MCF 10A (cell line): ENCODE results near the gene OTOL1. TPM values are rescaled to one million over a fixed set of nuclear protein-coding genes. Genes with fewer than 3 reads are reported as not detected.
A peak's percentile ranks its signal among the peaks of the same experiment; 100 is the strongest.
"Not testable (repeated sequence)": the region's sequence is repeated elsewhere in the genome, so short reads cannot be mapped to it uniquely, and the experiment has no call there.

ENCODE experiments used
- BruUV-seq: library from RNA; stranded (reverse); fragments of 400-500 nt; replicated peaks from 2 replicates; lab custom pipeline; 2021; lab: Mats Ljungman, UMichigan
- CTCF ChIA-PET: fragments of 300-600 bp; sonication (Branson Sonifier 250); formaldehyde crosslinking; extraction: SDS; loops from one replicate; lab custom pipeline; 2021; ENCODE audit warnings: antibody characterized with exemption, inconsistent platforms; lab: Yijun Ruan, JAX
- POLR2A ChIA-PET: fragments of 300-600, 350-650 bp; sonication (Branson Sonifier 250); formaldehyde crosslinking; extraction: SDS; loops from one replicate; lab custom pipeline; 2020; ENCODE audit warnings: antibody characterized with exemption, inconsistent platforms; lab: Yijun Ruan, JAX
- DNase-seq: peaks from one replicate; pipeline ENCODE4 v3.0.0-alpha.2; 2018; ENCODE audit not compliant: unreplicated experiment
- H3K27ac Mint-ChIP-seq: one replicate; pipeline ENCODE4 v1.8.0; 2022; ENCODE audit warnings: mild to moderate bottlenecking, low read depth, mixed read lengths; ENCODE audit not compliant: unreplicated experiment
- H3K27me3 Mint-ChIP-seq: one replicate; pipeline ENCODE4 v1.8.0; 2022; ENCODE audit warnings: mixed read lengths; ENCODE audit not compliant: insufficient read depth, unreplicated experiment
- H3K36me3 Mint-ChIP-seq: one replicate; pipeline ENCODE4 v1.8.0; 2022; ENCODE audit warnings: mild to moderate bottlenecking, moderate library complexity, mixed read lengths; ENCODE audit not compliant: insufficient read depth, unreplicated experiment
- H3K4me1 Mint-ChIP-seq: one replicate; pipeline ENCODE4 v1.8.0; 2022; ENCODE audit warnings: mixed read lengths; ENCODE audit not compliant: insufficient read depth, unreplicated experiment
- H3K4me3 Mint-ChIP-seq: one replicate; pipeline ENCODE4 v1.8.0; 2022; ENCODE audit warnings: mild to moderate bottlenecking, moderate library complexity, mixed read lengths; ENCODE audit not compliant: unreplicated experiment
- H3K9me3 Mint-ChIP-seq: one replicate; pipeline ENCODE4 v1.8.0; 2022; ENCODE audit warnings: mixed read lengths; ENCODE audit not compliant: unreplicated experiment
- CTCF ChIP-seq: fragments of 200-600 bp; IDR thresholded peaks from one replicate; pipeline ENCODE4 v1.8.0; 2022; ENCODE audit warnings: antibody characterized with exemption, mild to moderate bottlenecking; ENCODE audit not compliant: unreplicated experiment
- intact Hi-C: fragments of 100-400 bp; cut with micrococcal nuclease; formaldehyde crosslinking; loops from 2 replicates; pipeline ENCODE4 v1.14.1; 2022
- total RNA-seq: library from RNA; stranded (reverse); gene quantifications from 2 replicates; pipeline ENCODE4 v1.2.3, GENCODE V29; 2022

Gene OTOL1
- total RNA-seq, 1 experiment from 2014 or later, result not detected

DNA sequence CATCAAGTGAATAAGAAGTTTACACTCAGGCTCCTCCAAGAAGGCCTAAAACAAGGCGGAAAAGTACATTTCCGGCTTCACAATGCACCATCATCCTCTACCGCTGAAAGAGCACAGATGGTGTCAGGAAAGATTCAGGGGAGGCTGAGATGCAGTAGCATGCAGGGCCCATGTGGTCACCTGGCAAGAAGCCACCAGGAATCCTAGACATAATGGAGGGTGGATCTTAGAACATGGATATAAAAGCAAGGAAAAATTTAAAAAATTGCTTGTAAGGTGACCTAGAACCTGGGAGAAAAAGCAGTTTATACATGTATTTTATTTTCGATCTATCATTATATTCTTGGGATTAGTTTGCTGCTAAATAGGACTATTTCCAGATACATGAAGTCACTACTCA lies 21.9 kb upstream of the OTOL1 start:
- POLR2A ChIA-PET, result no interaction called here
- intact Hi-C loops, result no loop called here
- CTCF ChIA-PET, result no interaction called here
- H3K4me3 Mint-ChIP-seq, result no peak overlapping the region
- BruUV-seq, result no TSS peak
- no peak overlapping the region for H3K27ac Mint-ChIP-seq
- no peaks in the 10 kb centered on the region for H3K27me3 Mint-ChIP-seq
- DNase-seq, result no peak
- no peaks in the 10 kb centered on the region for H3K4me1 Mint-ChIP-seq
- TF ChIP-seq CTCF, result no peak
- no peaks in the 10 kb centered on the region for H3K9me3 Mint-ChIP-seq
- H3K36me3 Mint-ChIP-seq, result no peaks in the 10 kb centered on the region

- ChIA-PET POLR2A (interaction anchor here (1.0 kb wide), 1 partner anchor 22 kb away, joined by 3 read pairs; no protein-coding TSS in a partner anchor), CTCF (no interaction called here)
- H3K27ac Mint-ChIP-seq, result no peak overlapping the region
- TF ChIP-seq CTCF, result no peak
- intact Hi-C loops, result no loop called here
- no TSS peak for BruUV-seq
- H3K27me3 Mint-ChIP-seq, result no peaks in the 10 kb centered on the region
- H3K9me3 Mint-ChIP-seq, result no peaks in the 10 kb centered on the region
- H3K36me3 Mint-ChIP-seq, result no peaks in the 10 kb centered on the region
- no peak for DNase-seq
- H3K4me1 Mint-ChIP-seq, result no peaks in the 10 kb centered on the region
- H3K4me3 Mint-ChIP-seq, result no peak overlapping the region
These were observed 21.4 kb upstream of the OTOL1 start for GRCh38 chr3:161475206-161475605.

DNA sequence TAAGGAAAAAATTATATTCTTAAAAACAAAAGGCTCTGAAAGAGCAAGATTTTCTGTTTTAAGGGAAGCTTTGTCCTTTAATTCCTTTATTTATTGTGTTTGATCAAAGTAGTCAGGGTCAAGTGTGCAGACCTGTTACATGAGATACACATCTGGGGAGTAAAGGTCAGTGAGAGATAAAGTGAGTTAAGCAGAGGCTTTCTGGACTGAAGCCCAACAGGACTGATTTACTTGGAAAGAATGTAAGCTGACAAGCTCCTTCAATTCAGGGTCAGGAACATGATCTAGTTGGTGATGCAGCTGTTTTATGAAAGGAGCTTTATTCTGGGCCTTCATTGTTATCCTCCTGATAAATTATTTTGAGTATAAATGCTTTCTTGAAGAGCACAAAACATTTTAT lies 20.7 kb upstream of the OTOL1 start:
- H3K36me3 Mint-ChIP-seq, result no peaks in the 10 kb centered on the region
- H3K9me3 Mint-ChIP-seq, result no peaks in the 10 kb centered on the region
- intact Hi-C loops, result no loop called here
- DNase-seq, result peak; percentile 30
- POLR2A ChIA-PET, result interaction anchor here (1.0 kb wide), 1 partner anchor 22 kb away, joined by 3 read pairs; no protein-coding TSS in a partner anchor
- no peaks in the 10 kb centered on the region for H3K27me3 Mint-ChIP-seq
- no TSS peak for BruUV-seq
- no peak overlapping the region for H3K4me3 Mint-ChIP-seq
- CTCF ChIA-PET, result interaction anchor here (1.4 kb wide), 1 partner anchor 26 kb away, joined by 5 read pairs; no protein-coding TSS in a partner anchor
- H3K4me1 Mint-ChIP-seq, result no peaks in the 10 kb centered on the region
- no peak for TF ChIP-seq CTCF
- no peak overlapping the region for H3K27ac Mint-ChIP-seq

- no peak for TF ChIP-seq CTCF
- Mint-ChIP-seq H3K27me3 (no peaks in the 10 kb centered on the region), H3K4me1 (no peaks in the 10 kb centered on the region), H3K27ac (no peak overlapping the region), H3K9me3 (no peaks in the 10 kb centered on the region), H3K4me3 (no peak overlapping the region), H3K36me3 (no peaks in the 10 kb centered on the region)
- ChIA-PET CTCF (interaction anchor here (0.5 kb wide), 1 partner anchor 23 kb away, joined by 3 read pairs; no protein-coding TSS in a partner anchor), POLR2A (interaction anchor here (0.9 kb wide), 1 partner anchor 15 kb away, joined by 3 read pairs; no protein-coding TSS in a partner anchor)
- BruUV-seq, result no TSS peak
- intact Hi-C loops, result no loop called here
- no peak for DNase-seq
These were observed 12.4 kb upstream of the OTOL1 start for GRCh38 chr3:161484226-161484625.

DNA sequence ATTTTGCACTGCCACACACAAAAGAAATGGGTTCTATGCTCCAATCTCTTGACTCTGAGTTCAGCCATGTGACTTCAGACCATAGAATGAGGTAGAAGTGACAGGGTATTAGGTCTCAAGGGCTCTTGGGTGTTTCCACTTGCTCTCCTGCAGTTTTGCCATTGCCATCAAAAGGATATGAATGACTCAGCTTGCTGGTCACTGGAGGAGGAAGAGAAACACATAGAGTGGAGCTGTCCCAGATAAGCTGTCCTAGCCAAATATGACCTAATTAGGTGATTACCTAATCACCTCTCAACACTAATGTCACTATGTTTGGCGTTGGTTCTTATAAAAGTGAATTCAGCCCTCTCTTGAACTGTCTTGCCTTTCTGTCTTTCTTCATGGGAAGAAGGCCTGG lies 8.3 kb upstream of the OTOL1 start:
- DNase-seq, H3K9me3 Mint-ChIP-seq, POLR2A ChIA-PET, H3K27ac Mint-ChIP-seq, intact Hi-C loops, BruUV-seq, H3K4me1 Mint-ChIP-seq, CTCF ChIA-PET, H3K27me3 Mint-ChIP-seq, H3K36me3 Mint-ChIP-seq, H3K4me3 Mint-ChIP-seq: not testable (repeated sequence)
